ENCODE measurements around the gene FXYD3.

- TF ChIP-seq POLR2A (IDR thresholded peaks at IDR 0.05; ENCODE audit: extremely low read depth, insufficient read length) = no peak
- TF ChIP-seq CTCF (IDR thresholded peaks at IDR 0.05; ENCODE audit: low read depth, low read length) = no peak
- TF ChIP-seq, protein P1, sequence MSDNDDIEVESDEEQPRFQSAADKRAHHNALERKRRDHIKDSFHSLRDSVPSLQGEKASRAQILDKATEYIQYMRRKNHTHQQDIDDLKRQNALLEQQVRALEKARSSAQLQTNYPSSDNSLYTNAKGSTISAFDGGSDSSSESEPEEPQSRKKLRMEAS (IDR thresholded peaks at IDR 0.05; ENCODE audit: low read depth, low read length) = no peak
- no peak for TF ChIP-seq MYC (IDR thresholded peaks at IDR 0.05; ENCODE audit: low read depth, low read length)
These were observed 45.2 kb downstream of the FXYD3 start for GRCh38 chr19:35160629-35161433.
